Smooth muscle cell (in vitro differentiated cells): ENCODE data around the gene E2F6. TPM values are rescaled to one million over a fixed set of nuclear protein-coding genes. Genes with fewer than 3 reads are reported as not detected.
A peak's percentile ranks its signal among the peaks of the same experiment; 100 is the strongest.

Experiments used
- DNase-seq: peaks from one replicate; lab custom pipeline; 2025; ENCODE audit not compliant: unreplicated experiment; lab: John Stamatoyannopoulos, UW
- H2AFZ ChIP-seq: fragments of 200-600 bp; sonication (generic); 2 replicates; pipeline ENCODE4 v1.6.0; 2016; ENCODE audit warnings: antibody characterized with exemption, low read depth, mild to moderate bottlenecking
- H3F3A ChIP-seq: fragments of 200-600 bp; sonication (generic); 2 replicates; pipeline ENCODE4 v1.6.0; 2017; ENCODE audit warnings: antibody characterized with exemption, low read depth
- H3K27ac ChIP-seq: fragments of 200-600 bp; sonication (generic); 2 replicates; pipeline ENCODE4 v1.5.1; 2016; ENCODE audit warnings: low read depth, mild to moderate bottlenecking
- H3K27me3 ChIP-seq: fragments of 200-600 bp; sonication (generic); 2 replicates; pipeline ENCODE4 v1.6.1; 2016; ENCODE audit warnings: low read depth, mild to moderate bottlenecking
- H3K36me3 ChIP-seq: fragments of 200-600 bp; sonication (generic); 2 replicates; pipeline ENCODE4 v1.5.1; 2016; ENCODE audit warnings: low read depth
- H3K4me1 ChIP-seq: fragments of 200-600 bp; sonication (generic); 2 replicates; pipeline ENCODE4 v1.5.1; 2016; ENCODE audit warnings: low read depth
- H3K4me2 ChIP-seq: fragments of 200-600 bp; sonication (generic); 2 replicates; pipeline ENCODE4 v1.6.0; 2016; ENCODE audit warnings: mild to moderate bottlenecking
- H3K4me3 ChIP-seq: fragments of 200-600 bp; sonication (generic); 2 replicates; pipeline ENCODE4 v1.5.1; 2016; ENCODE audit warnings: mild to moderate bottlenecking
- H3K79me2 ChIP-seq: fragments of 200-600 bp; sonication (generic); 2 replicates; pipeline ENCODE4 v1.6.0; 2016; ENCODE audit warnings: low read depth, mild to moderate bottlenecking
- H3K9ac ChIP-seq: fragments of 200-600 bp; sonication (generic); 2 replicates; pipeline ENCODE4 v1.6.0; 2016; ENCODE audit warnings: low read depth
- H3K9me3 ChIP-seq: fragments of 200-600 bp; sonication (generic); replicated peaks from 2 replicates; pipeline ENCODE4 v1.5.1; 2016; ENCODE audit warnings: low read depth
- H4K20me1 ChIP-seq: fragments of 200-600 bp; sonication (generic); 2 replicates; pipeline ENCODE4 v1.6.0; 2016; ENCODE audit warnings: low read depth
- CTCF ChIP-seq: fragments of 200-600 bp; sonication (generic); IDR thresholded peaks from 2 replicates; pipeline ENCODE4 v1.5.1; 2017; ENCODE audit warnings: borderline replicate concordance, mild to moderate bottlenecking, antibody characterized with exemption; ENCODE audit not compliant: insufficient read depth, poor library complexity, severe bottlenecking
- WGBS: methylation state at CpG from one replicate; pipeline ENCODE4 v1.1.7; 2016; ENCODE audit warnings: low lambda C conversion rate; 5-methylcytosine and 5-hydroxymethylcytosine counted together
- polyA plus RNA-seq: library from polyadenylated mRNA; unstranded; fragments of >200 nt; fragmentation: Nextera tagmentation; extraction: Ambion mirVana; gene quantifications from 2 replicates; pipeline ENCODE4 v1.2.1, GENCODE V29; 2016
- total RNA-seq: library from RNA; depleted of rRNA; stranded (reverse); fragments of >200 nt; gene quantifications from 2 replicates; pipeline ENCODE4 v1.2.3, GENCODE V29; 2014

The E2F6 gene
- total and polyA plus RNA-seq, 2 experiments from 2014 or later, result 17.5 to 18.0 TPM

DNA sequence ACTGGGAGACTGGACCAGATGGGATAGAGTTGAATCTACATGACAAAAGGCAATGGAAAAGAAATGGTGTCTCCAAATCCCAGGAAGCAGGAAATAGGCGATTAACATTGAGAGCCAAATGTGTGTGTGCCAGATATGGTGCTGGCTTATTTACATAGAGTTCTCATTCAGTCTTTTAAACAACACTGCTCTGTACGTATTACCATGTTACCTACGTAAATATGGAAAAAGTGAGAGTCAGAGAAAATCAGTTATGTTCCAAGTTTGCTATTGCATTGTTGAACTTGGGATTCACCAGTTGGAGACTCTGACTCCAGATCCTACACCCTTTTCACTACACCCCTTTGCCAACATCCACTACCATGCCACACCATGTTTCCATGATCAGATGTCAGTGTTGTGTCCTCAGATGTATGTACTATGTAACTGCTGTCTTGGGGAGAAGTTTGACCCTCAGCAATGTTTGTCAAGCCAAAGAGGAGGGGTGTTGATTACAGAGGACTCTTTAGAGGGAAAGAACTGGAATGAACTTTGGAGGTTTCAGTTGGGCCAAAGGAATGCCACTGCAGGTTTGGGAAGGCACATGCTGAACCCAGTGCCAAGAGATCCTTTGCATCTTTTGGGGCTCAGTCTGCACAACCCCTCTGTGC is 48.2 kb upstream of the E2F6 start:
- H3K9me3 ChIP-seq, result no peaks in the 10 kb centered on the region
- no peaks in the 10 kb centered on the region for H3K27me3 ChIP-seq
- 94% methylated on average over 3 of the region's 3 CpGs for WGBS
- H3K4me2 ChIP-seq, result no peak overlapping the region
- H3F3A ChIP-seq, result no peaks in the 10 kb centered on the region
- no peaks in the 10 kb centered on the region for H3K79me2 ChIP-seq
- H3K4me1 ChIP-seq, result peaks cover 29% of the 10 kb centered on the region
- no peak overlapping the region for H3K4me3 ChIP-seq
- H3K36me3 ChIP-seq, result no peaks in the 10 kb centered on the region
- no peak overlapping the region for H3K9ac ChIP-seq
- H2AFZ ChIP-seq, result no peak overlapping the region
- no peaks in the 10 kb centered on the region for H4K20me1 ChIP-seq
- no peak for DNase-seq
- H3K27ac ChIP-seq, result no peak overlapping the region
- no peak for TF ChIP-seq CTCF

DNA sequence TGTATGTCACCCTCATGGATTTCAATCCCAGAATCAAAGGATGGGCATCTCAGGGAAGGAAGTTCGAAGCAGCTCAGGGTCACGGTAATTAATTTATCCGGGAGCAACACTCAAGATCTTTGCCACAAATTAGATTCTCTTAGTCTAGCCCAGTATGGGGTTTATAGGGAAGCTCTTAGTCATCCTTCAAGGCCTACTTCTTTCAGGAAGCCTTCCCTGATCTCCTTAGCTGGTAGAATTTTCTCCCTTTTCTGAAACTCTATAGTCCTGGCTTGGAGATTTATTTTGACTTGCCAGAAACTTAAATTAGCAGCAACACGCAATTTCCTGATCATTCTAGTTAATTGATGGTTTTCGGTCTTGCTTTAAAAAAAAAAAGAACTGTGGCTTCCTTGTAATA is 47.4 kb upstream of the E2F6 start:
- TF ChIP-seq CTCF, result no peak
- Histone ChIP-seq H3K4me2 (peak overlapping the region; percentile 10), H3K79me2 (no peaks in the 10 kb centered on the region), H3K4me3 (no peak overlapping the region), H3F3A (no peaks in the 10 kb centered on the region), H4K20me1 (no peaks in the 10 kb centered on the region), H3K27me3 (no peaks in the 10 kb centered on the region), H3K27ac (no peak overlapping the region), H3K9me3 (no peaks in the 10 kb centered on the region), H3K9ac (no peak overlapping the region), H2AFZ (no peak overlapping the region), H3K4me1 (peaks cover 29% of the 10 kb centered on the region), H3K36me3 (no peaks in the 10 kb centered on the region)
- 95% methylated on average over 5 of the region's 5 CpGs for WGBS
- no peak for DNase-seq

DNA sequence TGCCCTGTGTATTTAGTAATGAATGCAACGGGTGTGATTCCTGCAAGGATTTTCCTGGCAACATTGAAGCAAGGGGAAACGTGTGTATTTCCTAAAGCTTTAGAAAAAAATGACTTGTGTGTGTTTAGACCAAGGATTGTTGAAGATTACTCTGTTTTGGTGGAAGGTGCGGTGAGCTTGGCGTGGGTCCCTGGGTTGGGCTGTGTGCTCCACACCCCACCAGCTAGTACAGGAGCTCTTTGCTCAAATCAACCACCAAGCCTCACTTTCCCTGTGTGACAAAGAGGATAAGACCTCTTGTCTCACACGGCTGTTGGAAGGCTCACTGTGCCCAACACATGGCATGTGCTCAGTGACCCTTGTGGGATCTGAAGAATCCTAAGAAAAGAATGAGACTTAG is 46.5 kb upstream of the E2F6 start:
- no peaks in the 10 kb centered on the region for H3K9me3 ChIP-seq
- peak overlapping the region; percentile 10 for H3K4me2 ChIP-seq
- H3F3A ChIP-seq, result no peaks in the 10 kb centered on the region
- no peak overlapping the region for H3K9ac ChIP-seq
- H3K4me3 ChIP-seq, result no peak overlapping the region
- H2AFZ ChIP-seq, result no peak overlapping the region
- no peaks in the 10 kb centered on the region for H4K20me1 ChIP-seq
- no peaks in the 10 kb centered on the region for H3K79me2 ChIP-seq
- TF ChIP-seq CTCF, result no peak
- DNase-seq, result no peak
- peaks cover 29% of the 10 kb centered on the region for H3K4me1 ChIP-seq
- H3K27ac ChIP-seq, result no peak overlapping the region
- H3K27me3 ChIP-seq, result no peaks in the 10 kb centered on the region
- 64% methylated on average over 5 of the region's 5 CpGs for WGBS
- H3K36me3 ChIP-seq, result no peaks in the 10 kb centered on the region
